Upper lobe of left lung (tissue), 4 donors: Measurements from ENCODE around the gene ACTN1.

Experiments
- EP300 ChIP-seq, 4 donors: sonication (generic); formaldehyde crosslinking; IDR thresholded peaks; one replicate each; pipeline ENCODE4 v1.5.1; 2017; ENCODE audit warnings: antibody characterized with exemption in 4 of 4, control low read depth in 2 of 4
- POLR2AphosphoS5 ChIP-seq, 2 donors: sonication (generic); formaldehyde crosslinking; IDR thresholded peaks; one replicate each; pipeline ENCODE4 v1.5.1; 2017; ENCODE audit warnings: antibody characterized with exemption in 2 of 2
- TF ChIP-seq, protein P1 (sequence below), 6 experiments: fragments of 450-650 bp in 4 of 6; fragments of 200-600 bp in 2 of 6; sonication (generic) in 2 of 6; IDR thresholded peaks; one replicate each; pipeline ENCODE4 v1.5.1; 2016 to 2019; ENCODE audit warnings: antibody characterized with exemption in 6 of 6

- TF ChIP-seq, protein P1, sequence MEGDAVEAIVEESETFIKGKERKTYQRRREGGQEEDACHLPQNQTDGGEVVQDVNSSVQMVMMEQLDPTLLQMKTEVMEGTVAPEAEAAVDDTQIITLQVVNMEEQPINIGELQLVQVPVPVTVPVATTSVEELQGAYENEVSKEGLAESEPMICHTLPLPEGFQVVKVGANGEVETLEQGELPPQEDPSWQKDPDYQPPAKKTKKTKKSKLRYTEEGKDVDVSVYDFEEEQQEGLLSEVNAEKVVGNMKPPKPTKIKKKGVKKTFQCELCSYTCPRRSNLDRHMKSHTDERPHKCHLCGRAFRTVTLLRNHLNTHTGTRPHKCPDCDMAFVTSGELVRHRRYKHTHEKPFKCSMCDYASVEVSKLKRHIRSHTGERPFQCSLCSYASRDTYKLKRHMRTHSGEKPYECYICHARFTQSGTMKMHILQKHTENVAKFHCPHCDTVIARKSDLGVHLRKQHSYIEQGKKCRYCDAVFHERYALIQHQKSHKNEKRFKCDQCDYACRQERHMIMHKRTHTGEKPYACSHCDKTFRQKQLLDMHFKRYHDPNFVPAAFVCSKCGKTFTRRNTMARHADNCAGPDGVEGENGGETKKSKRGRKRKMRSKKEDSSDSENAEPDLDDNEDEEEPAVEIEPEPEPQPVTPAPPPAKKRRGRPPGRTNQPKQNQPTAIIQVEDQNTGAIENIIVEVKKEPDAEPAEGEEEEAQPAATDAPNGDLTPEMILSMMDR (IDR thresholded peaks at IDR 0.05), result no peak
- TF ChIP-seq POLR2AphosphoS5 (IDR thresholded peaks at IDR 0.05) (no peak), EP300 (IDR thresholded peaks at IDR 0.05) (no peak)
Measured at GRCh38 chr14:69027242-69027913, 48.3 kb upstream of the ACTN1 start.
